Endothelial cell of umbilical vein (primary cell): ENCODE measurements around the gene IL36G. TPM values are rescaled to one million over a fixed set of nuclear protein-coding genes. Genes with fewer than 3 reads are reported as not detected.

Source experiments
- BruUV-seq: library from RNA; stranded (reverse); fragments of 400-500 nt; replicated peaks from 2 replicates; lab custom pipeline; 2021; lab: Mats Ljungman, UMichigan
- CTCF ChIA-PET: fragments of 300-600, 350-600 bp; sonication (Branson Sonifier 250); formaldehyde crosslinking; loops from one replicate; lab custom pipeline; 2021; ENCODE audit warnings: antibody characterized with exemption, inconsistent platforms; lab: Charles Lee
- POLR2A ChIA-PET: fragments of 300-600, 350-600 bp; sonication (Branson Sonifier 250); formaldehyde crosslinking; loops from one replicate; lab custom pipeline; 2021; ENCODE audit warnings: antibody characterized with exemption, inconsistent platforms; lab: Charles Lee
- DNase-seq: peaks from one replicate; pipeline ENCODE4 v3.0.0-alpha.2; 2011; ENCODE audit warnings: low read depth, low spot score
- FAIRE-seq: peaks from 2 replicates; lab custom pipeline; 2011; peaks lifted over from hg19 to GRCh38; lab: Jason Lieb, UNC
- H2AFZ ChIP-seq: 2 replicates; pipeline ENCODE4 v1.6.0; 2012; ENCODE audit warnings: low read depth, low read length, control low read depth, inconsistent platforms
- H3K27ac ChIP-seq: 2 replicates; pipeline ENCODE4 v1.5.1; 2011; ENCODE audit warnings: low read depth, mild to moderate bottlenecking, control low read depth, low read length, moderate library complexity; ENCODE audit not compliant: insufficient read depth
- H3K27me3 ChIP-seq, 2 experiments: 2 replicates each; pipeline versions ENCODE4 v1.6.0 to v1.6.1; 2011; ENCODE audit warnings: low read length in 2 of 2, mixed read lengths in 1 of 2; ENCODE audit not compliant: control insufficient read depth in 2 of 2, insufficient read depth in 2 of 2
- H3K36me3 ChIP-seq, 2 experiments: 2 replicates in 1 of 2; 3 replicates in 1 of 2; pipeline ENCODE4 v1.5.1; 2011; ENCODE audit warnings: low read length in 2 of 2, mild to moderate bottlenecking in 1 of 2, moderate library complexity in 1 of 2; ENCODE audit not compliant: control insufficient read depth in 2 of 2, insufficient read depth in 2 of 2; ENCODE audit errors: extremely low read depth in 1 of 2
- H3K4me1 ChIP-seq: 3 replicates; pipeline ENCODE4 v1.5.1; 2011; ENCODE audit warnings: mild to moderate bottlenecking, low read length; ENCODE audit not compliant: control insufficient read depth, insufficient read depth; ENCODE audit errors: extremely low read depth
- H3K4me2 ChIP-seq: 2 replicates; pipeline ENCODE4 v1.6.1; 2011; ENCODE audit warnings: low read length, control low read depth, mixed read lengths; ENCODE audit not compliant: insufficient read depth
- H3K4me3 ChIP-seq, 3 experiments: fragments of 200-600 bp in 1 of 3; sonication (generic), shearing (Covaris generic) in 1 of 3; replicated peaks in 1 of 3; 2 replicates each; pipeline ENCODE4 v1.5.1; 2011 to 2016; ENCODE audit warnings: control low read depth in 3 of 3, low read length in 3 of 3, mild to moderate bottlenecking in 2 of 3, inconsistent platforms in 1 of 3, low read depth in 1 of 3, moderate library complexity in 1 of 3; ENCODE audit not compliant: insufficient read depth in 1 of 3
- H3K79me2 ChIP-seq: 2 replicates; pipeline ENCODE4 v1.6.0; 2012; ENCODE audit warnings: low read length, inconsistent platforms; ENCODE audit not compliant: control insufficient read depth, insufficient read depth
- H3K9ac ChIP-seq: replicated peaks from 2 replicates; pipeline ENCODE3; 2011; ENCODE audit warnings: low read length, control low read depth; ENCODE audit not compliant: insufficient read depth; ENCODE audit errors: extremely low read depth
- H3K9me1 ChIP-seq: replicated peaks from 3 replicates; pipeline ENCODE4 v1.6.0; 2011; ENCODE audit warnings: mild to moderate bottlenecking, low read length; ENCODE audit not compliant: control insufficient read depth, insufficient read depth; ENCODE audit errors: extremely low read depth
- H3K9me3 ChIP-seq: replicated peaks from 2 replicates; pipeline ENCODE4 v1.5.1; 2012; ENCODE audit warnings: low read length, inconsistent platforms; ENCODE audit not compliant: control insufficient read depth, insufficient read depth
- H4K20me1 ChIP-seq: replicated peaks from 2 replicates; pipeline ENCODE3; 2011; ENCODE audit warnings: mild to moderate bottlenecking, low read length; ENCODE audit not compliant: control insufficient read depth, insufficient read depth; ENCODE audit errors: extremely low read depth
- CTCF ChIP-seq, 2 donors: IDR thresholded peaks; 1 replicate in 1 of 2; 2 replicates in 1 of 2; pipeline ENCODE4 v1.5.1; 2011; ENCODE audit warnings: low read length in 2 of 2, mild to moderate bottlenecking in 2 of 2, moderate library complexity in 2 of 2, control low read depth in 1 of 2, inconsistent platforms in 1 of 2, low read depth in 1 of 2; ENCODE audit not compliant: insufficient read depth in 1 of 2; ENCODE audit errors: extremely low read depth in 1 of 2
- EZH2 ChIP-seq: IDR thresholded peaks from 2 replicates; pipeline ENCODE4 v1.6.1; 2012; ENCODE audit warnings: borderline replicate concordance, low read depth, mild to moderate bottlenecking, moderate library complexity, low read length, inconsistent platforms; ENCODE audit not compliant: severe bottlenecking
- FOS ChIP-seq: IDR thresholded peaks from 2 replicates; pipeline ENCODE4 v1.6.1; 2011; ENCODE audit warnings: mild to moderate bottlenecking, low read length, moderate library complexity, borderline replicate concordance; ENCODE audit not compliant: insufficient read depth
- GATA2 ChIP-seq: IDR thresholded peaks from 2 replicates; pipeline ENCODE4 v1.7.0; 2011; ENCODE audit warnings: low read depth, mild to moderate bottlenecking, moderate library complexity, mixed read lengths, low read length; ENCODE audit not compliant: insufficient read length, insufficient read depth
- JUN ChIP-seq: IDR thresholded peaks from 2 replicates; pipeline ENCODE4 v1.6.1; 2011; ENCODE audit warnings: borderline replicate concordance, low read depth; ENCODE audit not compliant: insufficient read length, insufficient read depth
- MAX ChIP-seq: IDR thresholded peaks from 2 replicates; pipeline ENCODE4 v1.6.1; 2011; ENCODE audit not compliant: insufficient read depth, insufficient read length
- MYC ChIP-seq: IDR thresholded peaks from one replicate; pipeline ENCODE4 v1.6.1; 2011; ENCODE audit warnings: mild to moderate bottlenecking, low read depth, low read length
- POLR2A ChIP-seq: IDR thresholded peaks from 2 replicates; pipeline ENCODE4 v1.6.1; 2012; ENCODE audit warnings: low read depth, mild to moderate bottlenecking, control low read depth, low read length
- POLR2AphosphoS5 ChIP-seq: IDR thresholded peaks from 2 replicates; pipeline ENCODE4 v1.6.1; 2012; ENCODE audit warnings: low read depth, mild to moderate bottlenecking, control low read depth, low read length, moderate library complexity; ENCODE audit not compliant: insufficient read depth
- dilution Hi-C: fragments of 300-500 bp; cut with MboI; formaldehyde crosslinking; loops from one replicate; pipeline ENCODE4 v1.15.0; 2019; ENCODE audit warnings: low sequenced_read_pairs; ENCODE audit not compliant: extremely low pct_ligation_motif_present
- intact Hi-C: fragments of 100-400 bp; cut with micrococcal nuclease; formaldehyde crosslinking; loops from one replicate; pipeline ENCODE4 v1.10.0; 2022
- polyA plus RNA-seq, 4 experiments: library from polyadenylated mRNA; depleted of rRNA in 3 of 4; stranded (reverse) in 3 of 4; unstranded in 1 of 4; fragments of >200 nt; gene quantifications; 2 replicates each; pipeline versions ENCODE4 v1.2.1 to v1.2.3, GENCODE V29; 2011 to 2012; ENCODE audit warnings: missing spikeins in 1 of 4
- total RNA-seq: library from RNA; stranded (reverse); gene quantifications from 2 replicates; pipeline ENCODE4 v1.2.3, GENCODE V29; 2021

Gene IL36G
- total and polyA plus RNA-seq, 2 donors (not counting 3 experiments of a cell fraction or from before 2014, with no cell fraction given), result not detected

GRCh38 chr2:112980537-112980936 is 2.7 kb downstream of the IL36G start:
- Histone ChIP-seq H3K27ac (no peak overlapping the region), H4K20me1 (no peaks in the 10 kb centered on the region), H3K4me2 (no peak overlapping the region), H3K36me3 (no peaks in the 10 kb centered on the region), H2AFZ (no peak overlapping the region), H3K27me3 (peaks cover 0 to 8% of the 10 kb centered on the region in 2 experiments), H3K9me3 (no peaks in the 10 kb centered on the region), H3K9me1 (no peaks in the 10 kb centered on the region), H3K79me2 (no peaks in the 10 kb centered on the region), H3K4me3 (no peak overlapping the region), H3K4me1 (no peaks in the 10 kb centered on the region), H3K9ac (no peak overlapping the region)
- FAIRE-seq (peak; percentile 24), DNase-seq (no peak)
- ChIA-PET POLR2A (no interaction called here), CTCF (no interaction called here)
- TF ChIP-seq MAX (no peak), FOS (no peak), MYC (no peak), GATA2 (no peak), POLR2A (no peak), JUN (no peak), EZH2 (no peak), POLR2AphosphoS5 (no peak), CTCF (IDR thresholded peaks at IDR 0.05; ENCODE audit: extremely low read depth in 1 of 2, insufficient read depth in 1 of 2, low read depth in 1 of 2, low read length in 2 of 2) (no peak)
- dilution Hi-C loops (no loop called here), intact Hi-C loops (no loop called here)
- no TSS peak for BruUV-seq
